DND-41 (cell line): Measurements from ENCODE around the gene ZCCHC3.

Source experiments
- EZH2 ChIP-seq: IDR thresholded peaks from 3 replicates; pipeline ENCODE4 v1.6.1; 2012; ENCODE audit warnings: borderline replicate concordance, low read depth, mild to moderate bottlenecking, moderate library complexity, low read length, inconsistent platforms; ENCODE audit not compliant: severe bottlenecking
- TF ChIP-seq, protein P1 (sequence below): IDR thresholded peaks from 2 replicates; pipeline ENCODE4 v1.5.1; 2012; ENCODE audit warnings: borderline replicate concordance, low read length, moderate library complexity, mild to moderate bottlenecking; ENCODE audit not compliant: poor library complexity, severe bottlenecking; ENCODE audit errors: extremely low read depth

DNA sequence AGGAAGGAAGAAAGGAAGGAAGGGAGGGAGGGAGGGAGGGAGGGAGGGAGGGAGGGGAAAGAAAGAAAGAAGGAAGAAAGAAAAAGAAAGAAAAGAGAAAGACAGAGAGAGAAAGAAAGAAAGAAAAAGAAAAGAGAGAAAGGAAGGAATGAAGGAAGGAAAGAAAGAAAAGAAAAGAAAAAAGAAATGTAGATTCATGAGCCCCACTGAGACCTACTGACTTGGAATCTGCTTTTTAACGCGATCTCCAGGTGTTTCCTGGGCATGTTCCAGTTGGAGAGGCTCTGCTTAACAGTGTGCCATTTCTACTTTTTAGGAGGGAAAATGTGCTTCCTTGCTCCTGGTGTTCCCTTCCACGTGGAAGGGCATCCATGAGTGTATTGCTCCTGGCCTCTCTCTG lies 23.5 kb upstream of the ZCCHC3 start:
- TF ChIP-seq, protein P1, sequence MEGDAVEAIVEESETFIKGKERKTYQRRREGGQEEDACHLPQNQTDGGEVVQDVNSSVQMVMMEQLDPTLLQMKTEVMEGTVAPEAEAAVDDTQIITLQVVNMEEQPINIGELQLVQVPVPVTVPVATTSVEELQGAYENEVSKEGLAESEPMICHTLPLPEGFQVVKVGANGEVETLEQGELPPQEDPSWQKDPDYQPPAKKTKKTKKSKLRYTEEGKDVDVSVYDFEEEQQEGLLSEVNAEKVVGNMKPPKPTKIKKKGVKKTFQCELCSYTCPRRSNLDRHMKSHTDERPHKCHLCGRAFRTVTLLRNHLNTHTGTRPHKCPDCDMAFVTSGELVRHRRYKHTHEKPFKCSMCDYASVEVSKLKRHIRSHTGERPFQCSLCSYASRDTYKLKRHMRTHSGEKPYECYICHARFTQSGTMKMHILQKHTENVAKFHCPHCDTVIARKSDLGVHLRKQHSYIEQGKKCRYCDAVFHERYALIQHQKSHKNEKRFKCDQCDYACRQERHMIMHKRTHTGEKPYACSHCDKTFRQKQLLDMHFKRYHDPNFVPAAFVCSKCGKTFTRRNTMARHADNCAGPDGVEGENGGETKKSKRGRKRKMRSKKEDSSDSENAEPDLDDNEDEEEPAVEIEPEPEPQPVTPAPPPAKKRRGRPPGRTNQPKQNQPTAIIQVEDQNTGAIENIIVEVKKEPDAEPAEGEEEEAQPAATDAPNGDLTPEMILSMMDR = no peak
- TF ChIP-seq EZH2 = no peak
